HEK293 (cell line): Measurements from ENCODE around the gene LHFPL2.
"Not testable (repeated sequence)": the region's sequence is repeated elsewhere in the genome, so short reads cannot be mapped to it uniquely, and the experiment has no call there.

Experiments used
- CTCF ChIA-PET: fragments of 350-600 bp; formaldehyde crosslinking; extraction: SDS; loops from one replicate; lab custom pipeline; 2021; ENCODE audit warnings: antibody characterized with exemption; lab: Yijun Ruan, JAX
- POLR2A ChIA-PET: fragments of 300-600 bp; formaldehyde crosslinking; extraction: SDS; loops from one replicate; lab custom pipeline; 2020; ENCODE audit warnings: antibody characterized with exemption, inconsistent platforms; lab: Yijun Ruan, JAX
- H3K27ac ChIP-seq: fragments of 200-500 bp; sonication (Bioruptor generic); 2 replicates; pipeline ENCODE4 v1.5.1; 2014; ENCODE audit warnings: low read depth, low read length, control low read depth, inconsistent platforms; ENCODE audit errors: extremely low read depth
- H3K36me3 ChIP-seq, 2 experiments: fragments of 200-500 bp in 1 of 2; sonication (Bioruptor generic) in 1 of 2; 1 replicate in 1 of 2; 2 replicates in 1 of 2; pipeline ENCODE4 v1.5.1; 2014 to 2017; ENCODE audit warnings: inconsistent platforms in 2 of 2, low read length in 2 of 2; ENCODE audit not compliant: control insufficient read depth in 2 of 2, insufficient read depth in 1 of 2
- H3K4me1 ChIP-seq: fragments of 200-500 bp; sonication (Bioruptor generic); 2 replicates; pipeline ENCODE4 v1.5.1; 2014; ENCODE audit warnings: mild to moderate bottlenecking, low read length, inconsistent platforms; ENCODE audit not compliant: control insufficient read depth, insufficient read depth
- H3K4me3 ChIP-seq: 2 replicates; pipeline ENCODE4 v1.5.1; 2011; ENCODE audit warnings: low read depth, mild to moderate bottlenecking, control low read depth, low read length, moderate library complexity
- H3K9me3 ChIP-seq: fragments of 200-500 bp; sonication (Bioruptor generic); 2 replicates; pipeline ENCODE4 v1.5.1; 2014; ENCODE audit warnings: low read depth, low read length, inconsistent platforms; ENCODE audit not compliant: control insufficient read depth, insufficient read depth
- EGR2 ChIP-seq: fragments of 450-650 bp; formaldehyde crosslinking; IDR thresholded peaks from 2 replicates; pipeline ENCODE4 v1.5.1; 2016; ENCODE audit warnings: low read depth, missing biosample characterization, missing genetic modification characterization
- KLF1 ChIP-seq: fragments of 450-650 bp; formaldehyde crosslinking; IDR thresholded peaks from 2 replicates; pipeline ENCODE4 v1.5.1; 2016; ENCODE audit warnings: missing biosample characterization, missing genetic modification characterization
- ZBTB8A ChIP-seq: fragments of 450-650 bp; formaldehyde crosslinking; IDR thresholded peaks from 2 replicates; pipeline ENCODE4 v1.5.1; 2016; ENCODE audit warnings: missing biosample characterization, missing genetic modification characterization
- ZFHX2 ChIP-seq: fragments of 450-650 bp; formaldehyde crosslinking; conservative IDR thresholded peaks from 2 replicates; pipeline ENCODE4 v1.5.1; 2016; ENCODE audit warnings: missing biosample characterization, missing genetic modification characterization
- ZFP69B ChIP-seq: fragments of 450-650 bp; formaldehyde crosslinking; IDR thresholded peaks from 2 replicates; pipeline ENCODE4 v1.5.1; 2016; ENCODE audit warnings: missing biosample characterization, missing genetic modification characterization
- ZNF146 ChIP-seq: fragments of 450-650 bp; formaldehyde crosslinking; IDR thresholded peaks from 2 replicates; pipeline ENCODE4 v1.5.1; 2016; ENCODE audit warnings: missing biosample characterization, missing genetic modification characterization
- TF ChIP-seq, protein P1 (sequence below): fragments of 450-650 bp; formaldehyde crosslinking; IDR thresholded peaks from 2 replicates; pipeline ENCODE4 v1.5.1; 2016; ENCODE audit warnings: missing biosample characterization, missing genetic modification characterization
- TF ChIP-seq, protein P2 (sequence below): fragments of 450-650 bp; formaldehyde crosslinking; IDR thresholded peaks from 2 replicates; pipeline ENCODE4 v1.5.1; 2016; ENCODE audit warnings: missing biosample characterization, missing genetic modification characterization
- TF ChIP-seq, protein P3 (sequence below): fragments of 450-650 bp; IDR thresholded peaks from 2 replicates; pipeline ENCODE4 v1.5.1; 2018; ENCODE audit warnings: missing biosample characterization, missing genetic modification characterization
- TF ChIP-seq, protein P4 (sequence below): fragments of 450-650 bp; formaldehyde crosslinking; IDR thresholded peaks from 2 replicates; pipeline ENCODE4 v1.5.0; 2017; ENCODE audit warnings: missing biosample characterization, missing genetic modification characterization, borderline replicate concordance
- TF ChIP-seq, protein P5 (sequence below): fragments of 450-650 bp; formaldehyde crosslinking; IDR thresholded peaks from 2 replicates; pipeline ENCODE4 v1.5.1; 2016; ENCODE audit warnings: missing biosample characterization, missing genetic modification characterization

LHFPL2 gene

DNA sequence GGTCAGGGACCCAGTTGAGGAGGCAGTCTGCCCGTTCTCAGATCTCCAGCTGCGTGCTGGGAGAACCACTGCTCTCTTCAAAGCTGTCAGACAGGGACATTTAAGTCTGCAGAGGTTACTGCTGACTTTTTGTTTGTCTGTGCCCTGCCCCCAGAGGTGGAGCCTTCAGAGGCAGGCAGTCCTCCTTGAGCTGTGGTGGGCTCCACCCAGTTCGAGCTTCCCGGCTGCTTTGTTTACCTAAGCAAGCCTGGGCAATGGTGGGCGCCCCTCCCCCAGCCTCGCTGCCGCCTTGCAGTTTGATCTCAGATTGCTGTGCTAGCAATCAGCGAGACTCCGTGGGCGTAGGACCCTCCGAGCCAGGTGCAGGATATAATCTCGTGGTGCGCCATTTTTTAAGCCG, 191.1 kb downstream of the LHFPL2 start:
- H3K9me3 ChIP-seq, CTCF ChIA-PET, H3K4me1 ChIP-seq, H3K36me3 ChIP-seq, H3K4me3 ChIP-seq, H3K27ac ChIP-seq, POLR2A ChIA-PET: not testable (repeated sequence)
- TF ChIP-seq ZFHX2 (tag by site-specific recombination) = peak; percentile 18; the same call in 1 of the 2 replicates
- TF ChIP-seq, protein P1, sequence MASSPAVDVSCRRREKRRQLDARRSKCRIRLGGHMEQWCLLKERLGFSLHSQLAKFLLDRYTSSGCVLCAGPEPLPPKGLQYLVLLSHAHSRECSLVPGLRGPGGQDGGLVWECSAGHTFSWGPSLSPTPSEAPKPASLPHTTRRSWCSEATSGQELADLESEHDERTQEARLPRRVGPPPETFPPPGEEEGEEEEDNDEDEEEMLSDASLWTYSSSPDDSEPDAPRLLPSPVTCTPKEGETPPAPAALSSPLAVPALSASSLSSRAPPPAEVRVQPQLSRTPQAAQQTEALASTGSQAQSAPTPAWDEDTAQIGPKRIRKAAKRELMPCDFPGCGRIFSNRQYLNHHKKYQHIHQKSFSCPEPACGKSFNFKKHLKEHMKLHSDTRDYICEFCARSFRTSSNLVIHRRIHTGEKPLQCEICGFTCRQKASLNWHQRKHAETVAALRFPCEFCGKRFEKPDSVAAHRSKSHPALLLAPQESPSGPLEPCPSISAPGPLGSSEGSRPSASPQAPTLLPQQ (tag by site-specific recombination) = peak; percentile 33; the same call in 1 of the 2 replicates
- peak; percentile 52; the same call in 1 of the 2 replicates for TF ChIP-seq ZFP69B (tag by site-specific recombination)
- TF ChIP-seq, protein P2, sequence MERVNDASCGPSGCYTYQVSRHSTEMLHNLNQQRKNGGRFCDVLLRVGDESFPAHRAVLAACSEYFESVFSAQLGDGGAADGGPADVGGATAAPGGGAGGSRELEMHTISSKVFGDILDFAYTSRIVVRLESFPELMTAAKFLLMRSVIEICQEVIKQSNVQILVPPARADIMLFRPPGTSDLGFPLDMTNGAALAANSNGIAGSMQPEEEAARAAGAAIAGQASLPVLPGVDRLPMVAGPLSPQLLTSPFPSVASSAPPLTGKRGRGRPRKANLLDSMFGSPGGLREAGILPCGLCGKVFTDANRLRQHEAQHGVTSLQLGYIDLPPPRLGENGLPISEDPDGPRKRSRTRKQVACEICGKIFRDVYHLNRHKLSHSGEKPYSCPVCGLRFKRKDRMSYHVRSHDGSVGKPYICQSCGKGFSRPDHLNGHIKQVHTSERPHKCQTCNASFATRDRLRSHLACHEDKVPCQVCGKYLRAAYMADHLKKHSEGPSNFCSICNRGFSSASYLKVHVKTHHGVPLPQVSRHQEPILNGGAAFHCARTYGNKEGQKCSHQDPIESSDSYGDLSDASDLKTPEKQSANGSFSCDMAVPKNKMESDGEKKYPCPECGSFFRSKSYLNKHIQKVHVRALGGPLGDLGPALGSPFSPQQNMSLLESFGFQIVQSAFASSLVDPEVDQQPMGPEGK (tag by site-specific recombination) = peak; percentile 29; the same call in 1 of the 2 replicates
- TF ChIP-seq EGR2 (tag by site-specific recombination) = peak; percentile 46; the same call in 1 of the 2 replicates
- peak; percentile 56; the same call in 1 of the 2 replicates for TF ChIP-seq KLF1 (tag by site-specific recombination)
- TF ChIP-seq ZBTB8A (tag by site-specific recombination) = peak; percentile 47; the same call in 1 of the 2 replicates

DNA sequence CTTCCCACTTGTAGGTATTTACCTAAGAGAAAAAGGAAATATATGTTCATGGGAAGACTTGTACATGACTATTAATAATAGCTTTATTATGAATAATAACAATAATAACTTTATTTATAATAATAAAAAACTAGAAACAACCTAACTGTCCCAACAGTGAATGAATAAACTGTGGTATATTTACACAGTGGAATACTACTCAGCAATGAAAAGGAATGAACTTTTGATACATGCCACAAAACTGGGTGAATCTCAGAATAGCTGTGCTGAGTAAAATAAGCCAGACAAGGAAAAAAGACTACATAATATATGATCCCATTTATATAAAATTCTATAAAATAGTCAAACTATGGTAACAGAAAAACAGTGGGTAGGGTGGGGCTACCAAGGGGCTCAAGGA, 199.5 kb downstream of the LHFPL2 start:
- Histone ChIP-seq H3K4me1 (no peaks in the 10 kb centered on the region), H3K27ac (no peak overlapping the region), H3K9me3 (no peaks in the 10 kb centered on the region), H3K4me3 (no peak overlapping the region), H3K36me3 (no peaks in the 10 kb centered on the region; a peak in 1 of 3 replicates)
- CTCF ChIA-PET = interaction anchor here (1.0 kb wide), 1 partner anchor 18 kb away, joined by 4 read pairs; no protein-coding TSS in a partner anchor
- peak; percentile 45; the same call in 1 of the 2 replicates for TF ChIP-seq ZNF146 (tag by site-specific recombination)
- TF ChIP-seq, protein P3, sequence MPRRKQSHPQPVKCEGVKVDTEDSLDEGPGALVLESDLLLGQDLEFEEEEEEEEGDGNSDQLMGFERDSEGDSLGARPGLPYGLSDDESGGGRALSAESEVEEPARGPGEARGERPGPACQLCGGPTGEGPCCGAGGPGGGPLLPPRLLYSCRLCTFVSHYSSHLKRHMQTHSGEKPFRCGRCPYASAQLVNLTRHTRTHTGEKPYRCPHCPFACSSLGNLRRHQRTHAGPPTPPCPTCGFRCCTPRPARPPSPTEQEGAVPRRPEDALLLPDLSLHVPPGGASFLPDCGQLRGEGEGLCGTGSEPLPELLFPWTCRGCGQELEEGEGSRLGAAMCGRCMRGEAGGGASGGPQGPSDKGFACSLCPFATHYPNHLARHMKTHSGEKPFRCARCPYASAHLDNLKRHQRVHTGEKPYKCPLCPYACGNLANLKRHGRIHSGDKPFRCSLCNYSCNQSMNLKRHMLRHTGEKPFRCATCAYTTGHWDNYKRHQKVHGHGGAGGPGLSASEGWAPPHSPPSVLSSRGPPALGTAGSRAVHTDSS (tag by site-specific recombination) = no peak
- TF ChIP-seq, protein P4, sequence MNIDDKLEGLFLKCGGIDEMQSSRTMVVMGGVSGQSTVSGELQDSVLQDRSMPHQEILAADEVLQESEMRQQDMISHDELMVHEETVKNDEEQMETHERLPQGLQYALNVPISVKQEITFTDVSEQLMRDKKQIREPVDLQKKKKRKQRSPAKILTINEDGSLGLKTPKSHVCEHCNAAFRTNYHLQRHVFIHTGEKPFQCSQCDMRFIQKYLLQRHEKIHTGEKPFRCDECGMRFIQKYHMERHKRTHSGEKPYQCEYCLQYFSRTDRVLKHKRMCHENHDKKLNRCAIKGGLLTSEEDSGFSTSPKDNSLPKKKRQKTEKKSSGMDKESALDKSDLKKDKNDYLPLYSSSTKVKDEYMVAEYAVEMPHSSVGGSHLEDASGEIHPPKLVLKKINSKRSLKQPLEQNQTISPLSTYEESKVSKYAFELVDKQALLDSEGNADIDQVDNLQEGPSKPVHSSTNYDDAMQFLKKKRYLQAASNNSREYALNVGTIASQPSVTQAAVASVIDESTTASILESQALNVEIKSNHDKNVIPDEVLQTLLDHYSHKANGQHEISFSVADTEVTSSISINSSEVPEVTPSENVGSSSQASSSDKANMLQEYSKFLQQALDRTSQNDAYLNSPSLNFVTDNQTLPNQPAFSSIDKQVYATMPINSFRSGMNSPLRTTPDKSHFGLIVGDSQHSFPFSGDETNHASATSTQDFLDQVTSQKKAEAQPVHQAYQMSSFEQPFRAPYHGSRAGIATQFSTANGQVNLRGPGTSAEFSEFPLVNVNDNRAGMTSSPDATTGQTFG = no peak
- TF ChIP-seq, protein P5, sequence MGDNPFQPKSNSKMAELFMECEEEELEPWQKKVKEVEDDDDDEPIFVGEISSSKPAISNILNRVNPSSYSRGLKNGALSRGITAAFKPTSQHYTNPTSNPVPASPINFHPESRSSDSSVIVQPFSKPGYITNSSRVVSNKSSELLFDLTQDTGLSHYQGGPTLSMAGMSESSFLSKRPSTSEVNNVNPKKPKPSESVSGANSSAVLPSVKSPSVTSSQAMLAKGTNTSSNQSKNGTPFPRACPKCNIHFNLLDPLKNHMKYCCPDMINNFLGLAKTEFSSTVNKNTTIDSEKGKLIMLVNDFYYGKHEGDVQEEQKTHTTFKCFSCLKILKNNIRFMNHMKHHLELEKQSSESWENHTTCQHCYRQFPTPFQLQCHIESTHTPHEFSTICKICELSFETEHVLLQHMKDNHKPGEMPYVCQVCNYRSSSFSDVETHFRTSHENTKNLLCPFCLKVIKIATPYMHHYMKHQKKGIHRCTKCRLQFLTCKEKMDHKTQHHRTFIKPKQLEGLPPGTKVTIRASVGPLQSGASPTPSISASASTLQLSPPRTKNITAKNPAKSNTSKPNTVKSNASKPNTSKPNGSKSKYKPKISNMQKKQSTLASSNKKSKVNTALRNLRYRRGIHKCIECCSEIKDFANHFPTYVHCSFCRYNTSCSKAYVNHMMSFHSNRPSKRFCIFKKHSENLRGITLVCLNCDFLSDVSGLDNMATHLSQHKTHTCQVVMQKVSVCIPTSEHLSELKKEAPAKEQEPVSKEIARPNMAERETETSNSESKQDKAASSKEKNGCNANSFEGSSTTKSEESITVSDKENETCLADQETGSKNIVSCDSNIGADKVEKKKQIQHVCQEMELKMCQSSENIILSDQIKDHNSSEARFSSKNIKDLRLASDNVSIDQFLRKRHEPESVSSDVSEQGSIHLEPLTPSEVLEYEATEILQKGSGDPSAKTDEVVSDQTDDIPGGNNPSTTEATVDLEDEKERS (tag by site-specific recombination) = no peak
- POLR2A ChIA-PET = no interaction called here
